ENCODE data around the gene GRAMD1B.

GRCh38 chr11:123480290-123480815 lies 50.3 kb downstream of the GRAMD1B start:
- TF ChIP-seq, protein P1, sequence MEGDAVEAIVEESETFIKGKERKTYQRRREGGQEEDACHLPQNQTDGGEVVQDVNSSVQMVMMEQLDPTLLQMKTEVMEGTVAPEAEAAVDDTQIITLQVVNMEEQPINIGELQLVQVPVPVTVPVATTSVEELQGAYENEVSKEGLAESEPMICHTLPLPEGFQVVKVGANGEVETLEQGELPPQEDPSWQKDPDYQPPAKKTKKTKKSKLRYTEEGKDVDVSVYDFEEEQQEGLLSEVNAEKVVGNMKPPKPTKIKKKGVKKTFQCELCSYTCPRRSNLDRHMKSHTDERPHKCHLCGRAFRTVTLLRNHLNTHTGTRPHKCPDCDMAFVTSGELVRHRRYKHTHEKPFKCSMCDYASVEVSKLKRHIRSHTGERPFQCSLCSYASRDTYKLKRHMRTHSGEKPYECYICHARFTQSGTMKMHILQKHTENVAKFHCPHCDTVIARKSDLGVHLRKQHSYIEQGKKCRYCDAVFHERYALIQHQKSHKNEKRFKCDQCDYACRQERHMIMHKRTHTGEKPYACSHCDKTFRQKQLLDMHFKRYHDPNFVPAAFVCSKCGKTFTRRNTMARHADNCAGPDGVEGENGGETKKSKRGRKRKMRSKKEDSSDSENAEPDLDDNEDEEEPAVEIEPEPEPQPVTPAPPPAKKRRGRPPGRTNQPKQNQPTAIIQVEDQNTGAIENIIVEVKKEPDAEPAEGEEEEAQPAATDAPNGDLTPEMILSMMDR (IDR thresholded peaks at IDR 0.05): no peak
- TF ChIP-seq POLR2A (IDR thresholded peaks at IDR 0.05): no peak
